Hematopoietic multipotent progenitor cell treated with erythropoietin and hydrocortisone succinate and interleukin-3 and kit ligand, for 17 days (in vitro differentiated cells): ENCODE results near the gene KCND1.

Source experiments
- DNase-seq: peaks from one replicate; pipeline ENCODE4 v3.0.0-alpha.2; 2015; ENCODE audit warnings: low spot score

The KCND1 gene

DNA sequence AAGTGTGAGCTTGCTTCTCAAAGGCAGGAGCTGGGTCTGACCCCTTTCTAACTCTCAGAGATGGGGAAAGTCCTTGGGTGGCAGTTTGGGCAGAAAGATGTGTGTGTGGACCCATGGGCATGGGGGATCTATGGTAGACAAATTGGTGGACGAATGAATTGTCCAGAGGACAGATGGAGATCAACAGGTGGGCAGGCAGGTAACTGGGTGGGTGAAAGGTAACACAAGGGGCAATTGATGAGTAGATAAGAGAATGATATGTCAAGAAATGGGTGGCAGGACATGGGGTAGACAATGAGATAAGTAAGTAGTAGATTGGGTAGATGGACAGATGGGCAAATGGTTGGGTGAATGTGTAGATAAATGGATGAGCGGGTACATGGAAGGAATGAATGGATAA lies 2.9 kb upstream of the KCND1 start:
- no peak for DNase-seq

DNA sequence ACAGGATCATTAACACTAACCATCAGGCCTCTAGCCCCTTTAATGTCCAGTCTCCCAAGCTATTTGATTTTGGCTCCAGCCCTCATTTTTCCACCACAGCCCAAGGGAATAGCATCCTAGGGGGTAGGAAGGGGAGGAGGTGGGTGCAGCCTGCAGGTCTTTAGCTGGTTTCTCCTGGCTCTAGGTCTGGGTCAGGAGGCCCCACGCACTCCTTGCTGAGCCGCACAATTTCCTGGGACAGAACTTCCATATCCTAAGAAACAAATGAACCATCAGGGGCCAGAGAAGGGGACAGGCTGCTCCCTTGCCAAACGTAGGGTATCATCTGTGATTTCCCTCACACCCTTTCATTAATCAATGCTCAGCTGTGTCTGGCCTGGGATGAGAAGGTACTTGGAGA lies 2.4 kb upstream of the KCND1 start:
- DNase-seq = no peak

DNA sequence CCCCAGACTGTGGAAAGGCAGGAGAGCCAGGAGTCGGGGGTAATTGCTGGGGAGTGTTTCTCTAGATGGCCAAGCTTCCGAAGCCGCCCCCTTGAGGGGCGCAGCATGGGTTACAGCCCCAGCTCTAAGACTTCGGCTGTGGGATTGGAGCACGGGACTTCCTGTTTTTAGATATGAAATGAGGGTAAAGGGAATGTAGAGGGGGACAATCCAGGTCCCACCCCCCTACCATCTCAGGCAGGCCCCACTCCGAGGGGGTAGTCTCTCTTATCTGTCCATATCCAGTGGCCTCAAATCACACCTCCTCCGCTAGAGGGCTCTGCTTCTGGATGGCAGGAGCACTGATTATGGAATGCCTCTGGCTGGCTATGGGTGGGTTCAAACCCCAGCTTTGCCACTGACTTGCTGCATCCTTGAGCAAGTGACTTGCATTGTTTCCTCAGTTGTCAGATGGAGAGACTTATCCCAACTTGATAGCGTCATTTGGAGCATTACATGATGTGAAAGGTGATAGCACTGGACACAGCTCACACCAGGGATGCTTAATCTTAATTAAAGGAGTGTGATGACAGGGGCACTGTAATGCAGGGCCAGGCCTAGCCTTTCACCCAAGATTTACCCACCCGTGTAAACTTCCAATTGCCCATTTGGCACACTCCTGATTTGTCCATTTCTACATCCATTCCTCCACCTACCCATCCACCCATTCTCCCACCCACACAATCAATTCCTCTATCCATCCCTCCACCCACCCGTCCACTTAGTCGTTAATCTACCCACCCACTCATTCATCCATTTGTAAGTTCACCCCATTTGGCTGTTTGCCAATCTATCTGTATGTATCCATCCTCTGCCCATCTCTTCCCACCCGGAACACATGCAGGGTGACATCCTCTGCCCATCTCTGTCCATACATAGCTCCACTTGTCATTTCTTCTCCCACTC lies 848 bp upstream of the KCND1 start:
- DNase-seq = peak; percentile 76

DNA sequence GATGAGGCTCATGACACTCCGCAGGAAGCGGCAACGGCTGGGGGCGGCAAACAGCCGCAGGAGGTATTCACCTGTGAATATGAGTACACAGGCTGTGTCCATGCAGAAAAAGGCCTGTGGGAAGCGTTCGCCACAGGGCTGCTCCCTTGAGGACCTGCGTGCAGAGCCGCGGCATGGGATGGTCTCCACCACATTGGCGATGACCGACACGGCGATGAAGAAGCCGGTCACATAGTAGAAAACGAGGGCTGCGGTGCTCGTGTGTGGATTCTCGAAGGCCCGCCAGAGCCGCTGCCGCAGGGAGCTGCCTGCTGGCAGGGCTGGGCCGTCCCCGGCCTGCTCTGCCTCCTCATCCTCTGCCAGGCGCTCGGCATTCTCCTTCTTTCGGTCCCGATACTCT lies 2.2 kb downstream of the KCND1 start:
- no peak for DNase-seq

DNA sequence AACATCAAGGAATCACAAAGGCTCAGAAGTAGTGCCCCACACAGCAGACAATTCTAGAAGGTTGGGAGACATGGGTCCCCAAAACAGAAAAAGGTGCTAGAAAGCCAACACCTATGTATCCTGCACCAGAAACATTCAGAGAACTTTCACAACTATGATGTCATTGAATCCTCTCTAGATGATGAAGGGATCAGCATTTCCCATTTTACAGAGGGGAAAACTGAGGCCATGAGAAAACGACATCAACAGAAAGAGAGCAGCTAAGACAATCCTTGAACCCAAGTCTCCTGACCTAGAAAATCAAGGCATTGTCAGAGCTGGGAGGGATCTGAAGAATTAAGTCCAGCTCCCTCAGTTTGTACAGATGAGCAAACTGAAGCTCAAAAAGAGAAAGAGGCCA lies 3.3 kb downstream of the KCND1 start:
- no peak for DNase-seq

DNA sequence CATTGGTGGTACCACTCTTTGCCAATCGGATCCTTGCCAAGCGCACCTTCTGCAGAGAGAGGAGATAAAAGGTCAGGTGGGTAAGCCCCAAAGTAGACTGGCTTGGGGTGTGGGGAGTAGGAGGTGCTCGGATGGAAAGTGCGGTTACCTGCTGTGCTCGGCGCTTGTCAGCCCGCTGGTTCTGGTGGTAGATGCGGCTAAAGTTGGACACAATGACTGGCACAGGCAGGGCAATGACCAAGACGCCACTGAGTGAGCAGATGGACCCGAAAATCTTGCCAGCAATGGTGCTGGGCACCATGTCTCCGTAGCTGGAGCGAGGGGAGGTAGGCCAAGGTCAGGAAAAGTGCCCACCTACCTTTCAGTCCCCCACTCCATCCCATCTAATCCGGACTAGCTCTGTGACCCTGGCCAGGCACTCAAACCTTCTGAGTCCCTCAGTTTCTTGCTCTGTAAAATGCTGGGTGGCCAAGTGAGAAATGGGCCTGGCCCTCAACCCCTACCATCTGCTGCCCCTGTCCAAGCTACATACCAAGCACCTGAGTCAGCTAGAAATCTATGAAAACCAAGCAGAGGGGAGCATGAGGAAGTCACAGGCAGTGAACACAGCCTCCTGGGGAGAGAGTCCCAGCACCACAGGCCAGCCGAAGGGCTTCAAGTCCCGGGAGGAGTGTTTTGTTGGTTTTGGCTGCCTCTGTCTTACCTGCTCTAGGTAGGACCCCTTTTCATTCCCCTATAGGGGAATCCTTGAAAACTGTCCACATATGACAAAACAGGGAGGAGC lies 4.7 kb downstream of the KCND1 start:
- DNase-seq = no peak

DNA sequence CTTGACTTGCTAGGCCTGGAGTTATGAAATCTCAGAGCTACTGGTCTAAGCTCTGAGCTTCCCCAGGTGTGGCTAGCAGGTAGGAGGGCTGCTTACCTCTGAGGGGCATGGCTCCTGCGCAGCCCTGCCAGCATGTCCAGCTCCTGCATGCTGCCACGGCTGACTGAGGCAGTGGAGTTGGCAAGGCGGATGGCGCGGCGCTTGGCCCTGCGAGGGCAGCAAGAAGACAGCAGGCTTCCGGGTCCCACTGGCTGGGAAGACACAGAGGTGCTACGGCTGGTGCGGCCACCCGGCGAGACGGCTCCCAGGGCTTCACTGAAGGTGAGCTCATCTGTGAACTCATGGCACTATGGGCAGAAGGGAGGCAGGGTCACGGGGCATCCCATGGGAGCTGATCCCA lies 5.7 kb downstream of the KCND1 start:
- no peak for DNase-seq

DNA sequence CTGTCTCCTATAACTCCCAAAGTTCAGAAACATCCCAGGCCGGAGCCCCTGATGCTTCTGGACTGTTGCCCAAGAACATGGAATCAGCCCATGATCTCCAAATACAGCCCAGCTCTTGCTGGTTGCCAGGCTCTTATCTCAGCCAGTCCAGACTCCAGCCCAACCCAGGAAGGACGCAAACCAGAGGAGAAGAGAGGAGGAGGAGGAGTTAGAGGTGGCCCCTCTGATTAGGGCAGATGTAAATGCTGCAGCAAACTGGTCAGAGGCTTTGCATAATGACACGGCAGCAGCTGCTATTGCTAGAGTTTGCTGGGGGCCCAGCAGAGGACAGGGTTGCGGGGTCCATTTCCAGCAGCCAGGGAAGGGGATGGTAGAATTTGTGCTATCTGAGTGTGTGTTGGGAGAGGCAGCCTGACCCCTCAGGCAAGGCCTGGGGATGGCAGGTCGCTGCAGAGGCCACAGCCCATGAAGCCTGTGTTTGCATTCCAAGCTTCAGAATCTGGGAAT lies 10.0 kb downstream of the KCND1 start:
- peak; percentile 91 for DNase-seq

DNA sequence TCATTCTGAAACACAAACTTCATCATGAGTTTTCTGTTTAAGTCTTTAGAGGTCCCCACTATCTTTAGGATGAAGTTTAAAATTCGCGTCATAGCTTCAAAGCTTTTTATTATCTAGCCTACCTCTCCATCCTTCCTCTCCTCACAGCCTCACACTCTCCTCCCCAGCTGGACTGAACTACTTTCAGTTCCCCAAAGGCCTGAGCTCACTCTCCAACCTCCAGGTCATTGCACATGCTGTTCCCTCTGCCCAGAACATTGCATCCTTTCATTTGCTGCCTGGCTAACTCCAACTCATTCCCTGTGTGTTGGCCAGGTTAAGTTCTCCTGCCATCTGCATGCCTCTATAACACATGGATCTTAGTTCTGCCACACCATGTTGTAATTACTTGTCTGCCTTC lies 11.4 kb downstream of the KCND1 start:
- peak; percentile 39 for DNase-seq

DNA sequence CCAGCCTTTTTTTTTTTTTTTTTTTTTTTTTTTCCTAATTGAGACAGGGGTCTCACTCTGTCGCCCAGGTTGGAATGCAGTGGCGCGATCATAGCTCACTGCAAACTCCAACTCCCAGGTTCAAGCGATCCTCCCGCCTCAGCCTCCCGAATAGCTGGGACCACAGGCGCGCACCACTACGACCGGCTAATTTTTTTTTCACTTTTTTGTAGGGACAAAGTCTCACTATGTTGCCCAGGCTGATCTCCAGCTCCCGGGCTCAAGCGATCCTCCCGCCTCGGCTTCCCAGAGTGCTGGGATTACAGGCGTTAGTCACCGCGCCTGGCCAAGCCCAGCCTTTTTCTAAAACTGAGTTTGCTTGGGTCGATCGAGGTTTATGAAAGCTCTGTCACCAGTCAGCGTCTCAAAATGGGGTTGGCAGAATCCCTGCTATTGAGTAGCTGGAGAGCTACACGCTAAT lies 13.0 kb downstream of the KCND1 start:
- DNase-seq = peak; percentile 75

DNA sequence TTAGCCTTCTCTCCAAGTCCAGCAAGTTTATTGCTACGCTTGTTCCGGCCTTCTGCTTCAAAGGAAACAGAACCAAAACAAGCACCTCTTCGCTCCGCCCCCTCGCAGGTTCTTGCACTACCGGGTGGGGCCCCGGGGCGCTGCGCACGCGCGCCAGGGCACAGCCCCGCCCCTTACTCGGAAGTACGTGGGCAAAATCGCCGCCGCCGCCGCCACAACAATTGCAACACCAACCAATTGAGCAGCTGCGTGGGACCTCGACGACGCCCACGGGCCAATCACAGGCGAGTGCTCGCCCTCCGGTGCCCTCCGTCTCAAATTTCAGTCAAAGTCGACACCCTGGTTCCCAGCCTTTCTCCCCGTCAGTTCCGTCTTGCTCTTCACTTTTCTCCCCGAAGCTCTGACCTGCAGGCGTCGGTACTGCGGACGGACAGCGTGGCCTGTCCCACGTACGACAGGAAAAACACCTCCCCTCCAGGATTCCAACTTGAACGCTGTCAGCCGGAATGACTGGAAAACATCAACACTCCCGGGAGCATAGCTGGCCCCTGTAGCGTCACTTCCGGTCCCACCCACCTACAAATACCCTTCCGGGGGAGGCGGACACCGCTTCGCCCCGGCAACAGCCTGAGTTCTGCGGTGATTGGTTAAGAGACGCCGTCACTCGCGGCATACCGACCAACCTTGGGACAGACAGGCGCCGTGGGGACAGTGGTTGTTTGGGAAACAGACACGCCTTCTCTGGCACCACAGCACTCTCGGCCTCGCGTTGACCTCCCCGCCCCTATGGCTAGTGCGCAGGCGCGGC lies 13.6 kb downstream of the KCND1 start:
- DNase-seq = peak; percentile 97

DNA sequence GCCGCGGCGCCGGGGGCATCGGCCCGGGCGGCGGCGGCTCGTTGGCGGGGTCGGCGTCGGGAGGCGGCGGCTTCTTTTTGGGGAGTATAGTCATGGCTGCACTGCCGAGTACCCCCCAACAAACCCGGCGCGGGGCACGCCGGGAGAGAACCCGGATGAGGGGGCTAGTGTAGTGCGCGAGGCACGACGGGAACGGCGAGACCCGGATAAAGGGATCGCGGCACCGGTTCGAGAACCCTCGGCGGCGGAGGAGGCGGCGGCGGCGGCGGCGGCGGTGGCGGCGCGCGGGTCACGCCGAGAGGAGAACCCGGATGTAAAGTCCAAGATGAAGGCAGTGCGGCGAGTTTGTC lies 14.2 kb downstream of the KCND1 start, which contains the start of gene OTUD5:
Gene OTUD5 (minus strand): TSS at position 131 of the 350 bp plus-strand sequence. CDS start 37 bp downstream, at position 94.
- DNase-seq = no peak

DNA sequence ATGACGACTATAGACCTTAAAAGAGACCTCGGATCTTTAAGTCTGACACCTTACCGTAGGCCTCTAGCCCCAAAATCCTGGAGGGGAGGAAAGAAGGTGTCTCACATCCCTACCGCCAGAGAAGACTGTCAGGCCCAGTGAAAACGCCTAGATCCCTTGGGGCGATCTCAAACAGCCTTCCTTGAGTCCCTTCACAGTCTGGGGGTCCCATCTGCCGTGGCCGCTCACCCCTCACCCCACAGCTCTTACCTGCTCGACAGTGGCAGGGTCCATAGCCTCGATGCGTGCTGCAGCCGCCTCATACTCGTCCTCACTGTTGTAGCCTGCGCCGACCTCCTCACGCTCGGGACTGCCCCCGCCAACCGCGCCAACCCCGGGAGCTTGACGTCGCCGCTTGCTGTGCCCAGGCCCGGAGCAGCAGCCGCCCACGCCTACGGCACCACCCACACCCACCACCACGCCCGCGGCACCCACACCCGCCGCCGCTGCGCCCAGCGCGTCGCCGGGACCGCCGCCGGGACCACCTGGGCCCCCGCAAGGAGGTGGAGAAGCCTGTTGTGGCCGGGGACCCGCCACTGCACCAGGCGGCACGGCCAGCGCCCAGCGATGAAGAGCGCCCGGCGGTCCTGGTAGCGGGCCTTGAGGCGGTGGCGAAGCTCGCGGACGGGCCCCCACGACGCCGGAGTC lies 14.8 kb downstream of the KCND1 start:
- DNase-seq = peak; percentile 75

DNA sequence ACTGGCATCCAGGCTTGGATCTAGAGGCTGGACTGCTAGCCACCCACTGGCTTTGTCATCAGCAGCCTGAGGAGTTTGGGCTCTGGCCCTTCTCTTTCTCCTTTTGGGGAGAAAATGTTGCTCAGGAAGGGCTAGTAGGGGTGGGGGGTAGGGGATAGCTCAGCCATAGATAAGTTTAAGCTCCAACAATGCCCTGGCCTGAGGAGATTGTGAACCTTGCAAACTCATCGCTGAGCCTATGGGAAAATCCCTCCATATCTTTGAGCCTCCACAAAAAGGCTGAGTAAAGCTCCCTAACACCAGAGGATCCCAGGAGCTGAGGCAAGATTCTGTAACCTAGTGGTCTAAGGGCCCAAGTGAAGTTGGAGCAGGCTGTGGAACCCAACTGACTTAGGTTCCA lies 23.1 kb downstream of the KCND1 start:
- peak; percentile 15 for DNase-seq

DNA sequence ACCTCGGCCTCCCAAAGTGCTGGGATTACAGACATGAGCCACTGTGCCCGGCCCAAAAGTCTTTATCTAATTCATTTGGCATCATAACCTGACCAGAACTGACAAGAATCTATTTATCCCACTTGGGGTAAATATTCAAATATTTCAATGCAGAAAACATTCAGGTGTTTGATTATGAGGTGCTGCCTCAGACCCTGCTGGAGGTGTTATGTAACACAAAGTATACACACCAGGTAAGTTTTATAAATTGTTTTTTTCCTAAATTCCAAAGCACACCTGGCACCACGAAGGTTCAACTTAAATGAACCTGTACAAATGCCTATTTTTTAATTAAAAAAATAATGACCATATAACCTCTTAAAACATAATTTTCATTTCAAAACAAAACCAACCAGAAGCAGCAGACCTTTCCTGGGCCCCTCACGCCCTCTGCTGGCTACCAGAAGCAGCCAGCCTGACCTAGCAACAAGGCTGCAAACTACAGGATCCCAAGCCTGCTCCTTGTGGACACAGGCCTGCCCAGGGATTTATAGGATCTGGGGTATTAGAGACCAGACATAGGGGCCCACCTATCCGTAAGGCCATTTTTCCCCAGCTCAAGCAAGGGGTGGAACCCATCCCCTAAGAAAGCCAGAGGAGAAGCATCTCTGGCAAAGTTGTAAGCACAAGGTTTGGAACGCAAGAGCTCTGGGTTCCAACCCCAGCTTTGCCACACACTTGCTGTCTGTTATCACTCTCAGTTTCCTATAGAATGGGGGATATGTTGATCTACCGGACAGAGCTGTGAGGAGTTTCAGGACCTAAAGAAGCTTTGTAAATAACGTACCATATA lies 25.9 kb downstream of the KCND1 start:
- DNase-seq = peak; percentile 74

DNA sequence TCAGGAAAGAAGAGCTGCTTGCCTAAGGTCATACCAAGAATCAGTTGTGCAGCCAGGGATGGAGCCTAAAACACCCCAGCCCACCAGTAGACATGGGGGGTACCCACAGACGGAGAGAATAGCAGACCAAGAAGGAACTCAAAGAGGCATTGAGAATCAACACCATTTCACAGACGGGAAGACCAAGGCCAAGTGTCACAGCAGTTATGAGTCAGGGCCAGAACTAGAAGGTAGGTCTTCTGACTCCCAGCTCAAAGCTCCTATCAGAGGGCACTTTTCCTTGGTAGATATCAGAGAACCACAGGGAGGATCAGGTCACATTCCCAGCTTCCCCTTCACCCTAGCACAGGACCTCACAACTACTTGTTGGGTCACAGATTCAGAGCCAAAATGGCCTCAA lies 28.7 kb downstream of the KCND1 start:
- DNase-seq = peak; percentile 41

DNA sequence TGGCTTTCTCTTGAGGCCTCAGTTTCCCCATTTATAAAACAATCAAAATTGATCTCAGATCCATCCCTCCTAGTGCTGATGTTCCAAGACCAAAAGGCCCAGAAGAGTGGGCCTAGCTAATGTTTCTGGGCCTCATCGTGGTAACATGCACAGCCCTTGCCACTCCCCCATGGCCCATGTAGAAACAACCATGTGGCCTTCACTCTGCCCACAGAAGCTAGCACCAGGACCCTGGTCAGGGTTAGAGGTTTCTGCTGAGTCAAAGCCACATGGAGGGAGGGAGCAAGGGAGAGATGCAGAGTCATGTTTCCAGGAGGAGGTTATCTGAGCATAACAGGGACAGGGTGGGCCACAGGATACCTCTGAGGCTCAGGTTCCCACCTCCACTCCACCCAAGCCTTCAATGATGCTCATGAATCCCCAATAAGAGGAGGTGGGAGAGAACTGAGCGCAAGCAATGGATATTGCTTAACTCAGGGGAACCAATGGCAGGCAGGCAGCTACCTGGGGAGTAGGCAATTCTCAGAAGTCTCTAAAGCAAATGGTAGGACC lies 31.2 kb downstream of the KCND1 start:
- DNase-seq = peak; percentile 84

DNA sequence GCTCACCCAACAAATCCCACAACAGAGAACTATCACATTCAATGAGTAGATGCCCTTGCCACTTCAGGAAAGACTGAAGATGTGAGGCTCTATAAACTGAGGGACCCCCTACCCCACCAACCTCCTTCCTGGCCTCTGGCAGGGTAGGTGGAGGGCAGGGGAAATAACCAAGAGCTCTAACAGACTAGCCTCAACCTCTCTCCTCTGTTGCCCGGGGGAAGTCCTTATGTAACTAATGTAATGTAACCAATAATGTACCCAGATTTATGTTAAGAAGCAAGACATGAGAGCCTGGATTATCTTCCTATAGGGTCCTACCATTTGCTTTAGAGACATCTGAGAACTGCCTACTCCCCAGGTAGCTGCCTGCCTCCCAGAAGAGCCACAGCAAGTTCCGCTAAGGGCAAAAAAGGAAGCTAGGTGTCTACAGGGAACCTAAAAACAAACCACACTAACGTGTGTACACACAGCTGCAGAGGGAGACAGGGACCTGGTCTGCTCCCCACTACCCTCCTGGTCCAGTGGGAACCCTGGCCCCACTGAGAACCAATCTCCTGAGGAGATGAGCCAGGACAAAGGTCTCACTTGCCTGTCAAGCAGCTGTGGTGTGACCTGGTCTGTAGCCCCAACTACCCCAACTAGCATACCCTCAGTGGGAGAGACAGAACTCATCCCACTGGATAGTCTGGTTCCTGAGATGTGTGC lies 32.0 kb downstream of the KCND1 start:
- peak; percentile 42 for DNase-seq

DNA sequence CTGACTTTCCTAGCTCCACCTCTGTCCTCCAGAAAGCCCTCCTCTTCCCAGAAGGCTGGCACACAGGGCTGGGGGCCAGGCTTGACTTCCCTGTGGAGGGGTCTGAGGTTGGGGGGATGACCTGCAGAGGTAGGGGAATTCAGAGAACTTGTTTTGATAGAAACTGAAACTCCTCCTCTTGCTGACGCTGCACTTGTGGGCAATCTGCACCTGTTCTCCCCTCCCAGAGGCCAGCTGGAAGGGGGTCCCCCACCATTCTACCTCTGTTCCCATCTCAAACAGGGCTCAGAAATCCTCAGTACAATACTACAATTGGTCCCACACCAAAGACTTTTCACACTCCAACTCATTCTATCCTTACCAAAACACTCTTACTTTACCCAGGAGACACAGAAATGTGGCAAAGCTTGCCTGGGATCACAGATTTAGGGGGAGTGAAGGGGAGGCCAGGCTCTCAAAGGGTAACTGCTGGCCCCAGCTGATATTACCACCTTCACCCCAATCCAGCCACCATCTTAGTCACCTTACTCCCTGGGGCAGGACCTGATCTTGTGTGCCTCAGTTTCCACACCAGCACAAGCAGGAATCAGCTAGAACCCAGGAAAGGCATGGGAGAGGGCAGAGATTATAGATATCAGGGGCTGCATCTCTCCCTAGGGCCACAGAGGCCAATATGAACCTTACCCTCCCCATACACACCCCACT lies 32.8 kb downstream of the KCND1 start:
- DNase-seq = peak; percentile 59
